HG03045 (cell line): ENCODE measurements around the gene TRUB1.
"Not testable (repeated sequence)": the region's sequence is repeated elsewhere in the genome, so short reads cannot be mapped to it uniquely, and the experiment has no call there.

ENCODE experiments used
- ATAC-seq: cut with Tn5 transposase; IDR thresholded peaks from one replicate; pipeline ENCODE4 v1.9.1; 2021; ENCODE audit warnings: mild to moderate bottlenecking, moderate library complexity; ENCODE audit not compliant: unreplicated experiment

TRUB1 gene

DNA sequence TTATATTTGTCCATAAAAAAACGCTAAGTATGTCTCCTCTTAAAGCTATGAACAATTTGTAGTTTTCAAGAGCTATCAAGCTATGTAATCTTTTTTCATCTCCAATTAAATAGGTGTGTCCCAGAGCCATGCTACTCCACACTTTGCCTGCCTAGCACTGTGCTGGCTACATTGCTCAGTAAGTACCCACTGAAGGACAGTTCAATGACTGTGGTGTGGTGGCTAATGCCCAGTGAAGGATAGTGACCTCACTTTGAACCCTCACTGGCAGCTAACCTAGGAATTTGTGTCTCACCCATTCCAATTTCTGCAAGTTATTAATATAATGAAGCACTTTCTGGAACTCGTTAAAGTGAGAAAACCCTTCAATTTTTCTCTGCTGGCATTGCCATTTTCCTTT, 14.4 kb upstream of the TRUB1 start:
- no peak for ATAC-seq

DNA sequence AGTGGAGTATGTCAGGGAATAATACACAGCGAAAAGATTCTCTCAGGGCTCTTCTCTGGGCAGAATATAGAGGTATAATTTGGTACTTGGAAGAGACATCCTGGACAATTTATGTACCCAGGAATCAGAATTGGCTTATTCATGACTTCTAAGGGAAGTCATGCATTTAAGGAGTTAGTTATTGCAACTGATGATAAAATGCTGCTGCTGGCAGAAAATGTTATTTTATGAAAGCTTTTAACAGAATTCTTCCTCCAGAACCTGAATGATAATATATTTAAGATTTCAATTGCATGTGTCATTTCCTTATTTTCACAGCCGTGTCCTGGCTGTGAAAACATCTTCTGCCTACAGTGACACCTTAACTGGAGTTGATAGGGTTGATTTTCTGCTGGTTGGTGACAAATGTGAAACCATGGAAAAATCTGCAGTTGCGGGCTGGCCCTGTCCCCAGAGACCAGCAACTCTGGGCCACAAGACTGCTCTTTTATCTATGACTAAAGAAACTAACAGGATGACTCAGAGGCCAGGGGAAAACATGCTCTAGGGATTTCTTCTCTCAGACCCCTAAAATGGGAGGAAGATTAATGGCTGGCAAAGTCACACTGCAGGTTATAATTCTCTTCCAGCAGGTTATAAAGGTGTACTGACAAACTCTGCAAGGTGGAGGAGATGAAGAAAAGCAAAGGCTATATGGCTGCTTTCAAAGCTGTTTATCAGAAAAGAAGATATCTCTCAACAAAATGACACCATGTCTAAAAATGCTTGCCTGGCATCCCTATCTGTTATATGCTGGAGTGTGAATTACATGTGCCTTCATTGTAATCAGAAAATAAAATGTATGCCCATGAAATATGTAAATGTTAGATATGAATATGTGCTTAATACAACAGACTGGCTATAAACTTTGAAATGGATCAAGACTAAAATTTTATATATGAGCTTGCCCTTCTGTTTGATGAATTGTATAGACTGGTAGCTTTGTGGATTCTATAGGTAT, 12.1 kb upstream of the TRUB1 start:
- ATAC-seq: peak; percentile 83

DNA sequence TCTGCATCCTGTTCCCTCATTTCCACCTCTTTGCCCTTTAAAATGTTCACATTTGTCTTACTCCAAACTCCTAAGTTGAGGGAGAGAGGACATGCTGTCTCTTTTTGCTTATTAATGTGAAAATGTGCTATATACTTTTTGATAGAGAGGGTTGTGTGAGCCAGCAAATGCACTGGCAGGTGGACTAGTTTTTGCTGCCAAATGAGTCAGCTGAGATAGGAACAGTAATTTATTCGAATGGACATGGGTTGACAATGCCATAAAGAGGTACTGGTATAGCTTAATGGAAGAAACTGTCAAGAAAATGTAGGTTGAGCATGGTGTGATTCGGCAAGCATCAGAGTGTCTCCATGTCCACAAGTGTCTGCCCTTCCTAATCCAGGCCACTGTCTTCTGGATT, 9.2 kb upstream of the TRUB1 start:
- no peak for ATAC-seq

DNA sequence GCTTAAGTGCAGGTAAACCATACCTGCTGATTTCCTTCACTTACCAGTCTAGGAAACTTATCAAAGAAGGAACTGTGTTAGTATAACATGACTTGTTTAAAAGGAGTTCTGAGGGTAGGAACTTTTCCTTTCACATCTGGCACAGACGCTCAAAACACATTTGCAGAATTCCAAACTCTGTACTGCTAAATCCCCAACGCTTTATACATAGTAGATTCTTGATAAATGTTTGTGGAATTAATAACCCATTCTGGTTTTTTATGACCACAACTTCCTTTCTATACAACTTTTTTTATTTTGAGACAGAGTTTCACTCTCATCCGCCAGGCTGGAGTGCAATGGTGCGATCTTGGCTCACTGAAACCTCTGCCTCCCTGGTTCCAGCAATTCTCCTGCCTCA, 7.7 kb upstream of the TRUB1 start:
- no peak for ATAC-seq

GRCh38 chr10:114931072-114931679, 6.8 kb upstream of the TRUB1 start:
- ATAC-seq: no peak

GRCh38 chr10:114932225-114932624, 5.8 kb upstream of the TRUB1 start:
- ATAC-seq: no peak

- ATAC-seq: no peak
Measured at GRCh38 chr10:114932945-114933344, 5.0 kb upstream of the TRUB1 start.

- ATAC-seq: no peak
Measured at GRCh38 chr10:114933588-114933987, 4.4 kb upstream of the TRUB1 start.

DNA sequence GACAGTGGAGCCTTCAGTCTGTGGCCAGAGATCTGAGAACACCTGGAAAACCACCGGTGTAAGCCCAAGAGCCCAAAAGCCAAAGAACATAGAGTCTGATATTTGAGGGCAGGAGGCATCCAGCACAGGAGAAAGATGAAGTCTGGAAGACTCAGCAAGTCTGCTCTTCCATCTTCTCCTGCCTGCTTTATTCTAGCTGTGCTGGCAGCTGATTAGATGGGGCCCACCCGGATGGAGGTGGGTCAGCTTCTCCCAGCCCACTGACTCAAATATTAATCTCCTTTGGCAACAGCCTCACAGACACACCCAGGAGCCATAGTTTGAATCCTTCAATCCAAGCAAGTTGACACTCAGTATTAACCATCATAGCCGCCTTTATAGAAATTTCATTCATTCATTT, 4.0 kb upstream of the TRUB1 start:
- ATAC-seq: not testable (repeated sequence)

DNA sequence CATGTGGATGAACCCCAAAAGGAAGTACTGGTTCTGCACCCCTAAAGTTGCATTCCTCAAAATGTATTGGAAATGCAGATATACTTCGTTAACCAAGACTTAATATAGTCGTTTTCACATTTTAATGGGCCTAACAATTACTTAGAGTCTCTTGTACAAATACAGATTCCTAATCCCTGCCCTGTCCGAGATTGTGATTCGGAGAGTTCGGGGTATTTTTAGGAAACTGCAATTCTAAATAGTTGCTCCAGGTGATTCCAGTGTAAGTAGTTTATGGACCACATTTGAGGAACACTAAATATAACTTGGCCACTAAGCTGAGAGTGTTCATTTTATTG, 830 bp downstream of the TRUB1 start:
- ATAC-seq: no peak

- ATAC-seq: no peak
Measured at GRCh38 chr10:114940735-114941134, 2.7 kb downstream of the TRUB1 start.

- no peak for ATAC-seq
Measured at GRCh38 chr10:114943000-114943399, 5.0 kb downstream of the TRUB1 start.

GRCh38 chr10:114953047-114953446, 15.1 kb downstream of the TRUB1 start:
- ATAC-seq: no peak

DNA sequence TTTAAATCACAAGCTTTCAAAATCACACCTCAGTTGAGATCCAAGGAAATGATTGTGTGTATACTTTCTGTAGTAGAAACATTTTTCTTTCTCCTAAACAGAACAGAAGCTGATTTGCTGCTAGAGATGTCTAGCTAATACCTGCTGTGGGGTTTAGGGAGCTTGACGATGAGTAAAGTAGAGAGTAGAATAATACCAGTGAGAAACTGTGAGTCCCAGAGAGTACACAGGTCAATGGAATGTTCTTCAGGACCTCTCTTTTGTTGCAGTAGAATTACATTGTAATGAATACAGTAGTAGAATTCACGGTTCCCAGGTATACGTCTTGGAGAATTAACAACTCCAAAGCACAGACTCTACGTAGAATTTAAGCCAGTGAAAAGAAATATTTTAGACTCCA, 18.0 kb downstream of the TRUB1 start:
- ATAC-seq: no peak

GRCh38 chr10:114956466-114956865, 18.5 kb downstream of the TRUB1 start:
- peak; percentile 61 for ATAC-seq

- ATAC-seq: no peak
Measured at GRCh38 chr10:114957122-114957521, 19.1 kb downstream of the TRUB1 start.

GRCh38 chr10:114957673-114958072, 19.7 kb downstream of the TRUB1 start:
- no peak for ATAC-seq

DNA sequence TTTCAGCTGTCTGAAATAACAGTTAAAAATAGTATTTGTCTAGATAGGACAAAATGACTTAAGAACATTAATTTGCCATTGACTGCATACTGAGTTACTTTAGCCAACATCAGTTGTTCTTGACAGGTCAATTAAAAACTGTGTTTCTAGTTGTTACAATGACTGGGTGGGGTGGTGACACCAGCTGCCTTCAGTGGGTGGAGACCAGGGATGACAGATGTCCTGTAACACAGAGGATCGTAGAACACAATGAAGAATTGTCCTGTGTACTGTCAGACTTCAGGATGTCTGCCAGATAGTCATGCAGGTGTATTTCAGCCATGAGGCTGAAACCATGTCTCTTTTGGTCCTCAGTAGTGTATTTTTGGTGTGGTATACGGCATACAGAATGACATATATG, 24.4 kb downstream of the TRUB1 start:
- ATAC-seq: no peak

- ATAC-seq: no peak
Measured at GRCh38 chr10:114963908-114964307, 25.9 kb downstream of the TRUB1 start.

DNA sequence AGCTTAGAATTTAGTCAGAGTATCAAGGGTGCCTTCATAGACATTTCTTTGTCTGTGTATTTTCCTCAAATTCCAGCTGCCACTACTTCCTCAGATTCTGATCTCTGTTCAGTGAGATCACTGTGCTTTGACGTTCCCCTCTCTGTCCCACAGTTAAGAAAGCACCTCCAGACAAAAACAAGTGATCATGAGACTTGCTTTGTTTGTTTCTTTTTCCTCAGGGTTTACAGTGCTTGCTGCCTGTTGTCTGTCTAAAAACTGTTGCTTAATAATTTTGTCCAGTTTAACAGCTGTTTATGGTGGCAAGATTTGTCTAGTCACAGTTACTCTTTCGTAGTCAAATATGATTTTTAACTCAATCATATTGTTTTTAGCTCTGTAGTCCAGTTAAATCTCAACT, 29.1 kb downstream of the TRUB1 start:
- no peak for ATAC-seq

- ATAC-seq: no peak
Measured at GRCh38 chr10:114970515-114970914, 32.5 kb downstream of the TRUB1 start.

DNA sequence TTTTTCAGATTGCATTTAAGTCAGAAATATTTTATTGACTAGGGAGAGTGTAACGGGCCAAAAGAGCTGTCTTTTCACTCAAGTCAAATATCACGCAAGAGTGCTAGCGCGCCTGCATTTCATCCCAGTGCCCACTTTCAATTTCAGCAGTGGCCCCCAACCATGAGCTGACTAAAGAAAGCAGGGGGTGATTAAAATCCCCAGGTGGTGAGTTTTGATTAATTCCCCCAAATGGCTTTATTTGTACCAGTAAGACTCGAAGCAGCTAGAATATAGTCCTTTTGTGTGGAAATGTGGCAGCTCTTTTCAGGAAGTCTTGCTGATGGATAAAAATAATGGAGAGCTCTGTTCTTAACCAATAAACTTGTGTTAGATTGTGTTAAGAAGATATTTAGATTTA, 35.3 kb downstream of the TRUB1 start:
- ATAC-seq: no peak
